ENCODE data around the gene EDEM3.

Gene EDEM3, protein sequence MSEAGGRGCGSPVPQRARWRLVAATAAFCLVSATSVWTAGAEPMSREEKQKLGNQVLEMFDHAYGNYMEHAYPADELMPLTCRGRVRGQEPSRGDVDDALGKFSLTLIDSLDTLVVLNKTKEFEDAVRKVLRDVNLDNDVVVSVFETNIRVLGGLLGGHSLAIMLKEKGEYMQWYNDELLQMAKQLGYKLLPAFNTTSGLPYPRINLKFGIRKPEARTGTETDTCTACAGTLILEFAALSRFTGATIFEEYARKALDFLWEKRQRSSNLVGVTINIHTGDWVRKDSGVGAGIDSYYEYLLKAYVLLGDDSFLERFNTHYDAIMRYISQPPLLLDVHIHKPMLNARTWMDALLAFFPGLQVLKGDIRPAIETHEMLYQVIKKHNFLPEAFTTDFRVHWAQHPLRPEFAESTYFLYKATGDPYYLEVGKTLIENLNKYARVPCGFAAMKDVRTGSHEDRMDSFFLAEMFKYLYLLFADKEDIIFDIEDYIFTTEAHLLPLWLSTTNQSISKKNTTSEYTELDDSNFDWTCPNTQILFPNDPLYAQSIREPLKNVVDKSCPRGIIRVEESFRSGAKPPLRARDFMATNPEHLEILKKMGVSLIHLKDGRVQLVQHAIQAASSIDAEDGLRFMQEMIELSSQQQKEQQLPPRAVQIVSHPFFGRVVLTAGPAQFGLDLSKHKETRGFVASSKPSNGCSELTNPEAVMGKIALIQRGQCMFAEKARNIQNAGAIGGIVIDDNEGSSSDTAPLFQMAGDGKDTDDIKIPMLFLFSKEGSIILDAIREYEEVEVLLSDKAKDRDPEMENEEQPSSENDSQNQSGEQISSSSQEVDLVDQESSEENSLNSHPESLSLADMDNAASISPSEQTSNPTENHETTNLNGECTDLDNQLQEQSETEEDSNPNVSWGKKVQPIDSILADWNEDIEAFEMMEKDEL

DNA sequence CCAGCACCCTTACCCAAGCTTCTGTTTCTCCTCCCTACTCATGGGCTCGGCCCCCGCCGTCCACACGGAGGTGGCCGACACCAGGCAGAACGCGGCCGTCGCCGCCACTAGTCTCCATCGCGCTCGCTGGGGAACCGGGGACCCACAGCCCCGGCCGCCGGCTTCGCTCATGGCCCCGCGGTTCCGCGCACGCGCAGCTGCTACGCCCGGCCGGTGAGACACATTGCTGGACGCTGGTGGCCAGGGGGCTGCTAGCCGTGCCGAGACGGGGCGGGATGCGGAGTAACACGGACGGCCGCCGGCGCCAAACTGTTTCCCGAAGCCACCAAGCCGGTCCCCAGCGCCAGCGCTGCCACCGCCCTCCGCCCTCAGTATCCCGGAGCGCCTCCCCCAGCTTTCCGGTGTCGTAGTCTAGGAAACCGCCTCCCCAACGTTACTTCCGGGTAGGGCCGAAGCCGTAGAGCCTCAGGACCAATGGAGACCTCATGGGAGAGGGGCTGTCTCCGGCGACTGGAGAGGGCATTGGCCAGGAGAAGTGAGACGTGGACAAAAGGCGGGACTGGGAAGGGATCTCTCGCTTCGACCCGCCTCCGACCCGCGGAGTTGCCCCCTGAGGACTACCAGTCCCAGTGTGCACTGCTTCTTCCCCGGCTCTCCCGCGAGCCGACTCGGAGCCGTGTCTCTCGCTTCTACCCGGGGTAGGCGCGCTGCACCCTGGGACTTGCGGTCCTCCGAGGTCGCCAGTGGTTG is at the start of gene EDEM3:
TSS of gene EDEM3 (minus strand) at position 383 of the 750 bp plus-strand sequence. CDS start at position 171, 212 bp downstream.
- TF ChIP-seq, protein P1, sequence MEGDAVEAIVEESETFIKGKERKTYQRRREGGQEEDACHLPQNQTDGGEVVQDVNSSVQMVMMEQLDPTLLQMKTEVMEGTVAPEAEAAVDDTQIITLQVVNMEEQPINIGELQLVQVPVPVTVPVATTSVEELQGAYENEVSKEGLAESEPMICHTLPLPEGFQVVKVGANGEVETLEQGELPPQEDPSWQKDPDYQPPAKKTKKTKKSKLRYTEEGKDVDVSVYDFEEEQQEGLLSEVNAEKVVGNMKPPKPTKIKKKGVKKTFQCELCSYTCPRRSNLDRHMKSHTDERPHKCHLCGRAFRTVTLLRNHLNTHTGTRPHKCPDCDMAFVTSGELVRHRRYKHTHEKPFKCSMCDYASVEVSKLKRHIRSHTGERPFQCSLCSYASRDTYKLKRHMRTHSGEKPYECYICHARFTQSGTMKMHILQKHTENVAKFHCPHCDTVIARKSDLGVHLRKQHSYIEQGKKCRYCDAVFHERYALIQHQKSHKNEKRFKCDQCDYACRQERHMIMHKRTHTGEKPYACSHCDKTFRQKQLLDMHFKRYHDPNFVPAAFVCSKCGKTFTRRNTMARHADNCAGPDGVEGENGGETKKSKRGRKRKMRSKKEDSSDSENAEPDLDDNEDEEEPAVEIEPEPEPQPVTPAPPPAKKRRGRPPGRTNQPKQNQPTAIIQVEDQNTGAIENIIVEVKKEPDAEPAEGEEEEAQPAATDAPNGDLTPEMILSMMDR (IDR thresholded peaks at IDR 0.05; ENCODE audit: control insufficient read depth, extremely low read depth, insufficient read depth), result no peak

DNA sequence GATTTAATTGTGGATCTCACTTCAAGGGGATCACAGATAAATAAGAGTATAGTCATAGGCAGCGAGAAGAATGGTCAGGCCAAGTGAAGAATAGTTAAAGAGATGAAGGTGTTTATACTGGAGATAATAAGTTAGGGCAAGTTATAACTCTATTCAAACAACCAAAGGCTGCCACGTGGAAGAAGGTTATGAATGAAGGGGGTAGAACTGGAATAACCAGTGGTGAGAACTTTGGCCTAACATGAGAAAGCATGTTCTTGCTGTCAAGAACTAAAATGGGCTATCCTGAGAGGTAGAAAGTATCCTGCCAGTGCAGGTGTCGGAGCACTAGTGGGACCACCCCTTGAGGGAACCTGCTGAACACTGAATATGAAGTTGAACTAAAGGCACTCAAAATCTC is 49.6 kb upstream of the EDEM3 start:
- TF ChIP-seq, protein P1 (IDR thresholded peaks at IDR 0.05; ENCODE audit: control insufficient read depth, extremely low read depth, insufficient read depth), result no peak
- no peak for DNase-seq (ENCODE audit: low read depth)
- no peak overlapping the region for H3K4me3 ChIP-seq (ENCODE audit: low read depth, low read length)

More for the DNA sequence above, at the start of gene EDEM3:
- H3K4me3 ChIP-seq (ENCODE audit: low read depth, low read length), result peak within 1 kb of the TSS; percentile 97
- peak; percentile 99 for DNase-seq (ENCODE audit: low read depth)

DNA sequence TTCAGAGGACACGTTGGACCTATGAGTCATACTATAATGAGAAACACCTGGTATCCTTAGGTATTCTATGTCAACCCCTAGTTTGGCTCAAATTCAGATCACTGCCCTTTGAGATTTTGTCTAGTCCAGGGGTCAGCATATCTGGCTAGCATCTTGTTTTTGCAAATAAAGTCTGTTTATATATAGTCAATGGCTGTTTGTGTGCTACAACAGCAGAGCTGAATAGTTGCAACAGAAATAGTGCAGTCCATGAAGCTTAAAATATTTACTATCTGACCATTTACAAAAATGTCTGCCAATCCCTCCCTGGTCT is 48.5 kb upstream of the EDEM3 start:
- TF ChIP-seq, protein P1 (IDR thresholded peaks at IDR 0.05; ENCODE audit: control insufficient read depth, extremely low read depth, insufficient read depth), result no peak
- H3K4me3 ChIP-seq (ENCODE audit: low read depth, low read length), result no peak overlapping the region
- DNase-seq (ENCODE audit: low read depth), result peak; percentile 97

GRCh38 chr1:184802354-184803179 is 47.9 kb upstream of the EDEM3 start:
- DNase-seq (ENCODE audit: low read depth), result no peak
- TF ChIP-seq, protein P1 (IDR thresholded peaks at IDR 0.05; ENCODE audit: control insufficient read depth, extremely low read depth, insufficient read depth), result no peak
- no peak overlapping the region for H3K4me3 ChIP-seq (ENCODE audit: low read depth, low read length)

- H3K4me3 ChIP-seq (ENCODE audit: low read depth, low read length), result no peak overlapping the region
- TF ChIP-seq, protein P1 (IDR thresholded peaks at IDR 0.05; ENCODE audit: control insufficient read depth, extremely low read depth, insufficient read depth), result no peak
- peak; percentile 99 for DNase-seq (ENCODE audit: low read depth)
Observed at GRCh38 chr1:184801503-184801902, 46.8 kb upstream of the EDEM3 start.

DNA sequence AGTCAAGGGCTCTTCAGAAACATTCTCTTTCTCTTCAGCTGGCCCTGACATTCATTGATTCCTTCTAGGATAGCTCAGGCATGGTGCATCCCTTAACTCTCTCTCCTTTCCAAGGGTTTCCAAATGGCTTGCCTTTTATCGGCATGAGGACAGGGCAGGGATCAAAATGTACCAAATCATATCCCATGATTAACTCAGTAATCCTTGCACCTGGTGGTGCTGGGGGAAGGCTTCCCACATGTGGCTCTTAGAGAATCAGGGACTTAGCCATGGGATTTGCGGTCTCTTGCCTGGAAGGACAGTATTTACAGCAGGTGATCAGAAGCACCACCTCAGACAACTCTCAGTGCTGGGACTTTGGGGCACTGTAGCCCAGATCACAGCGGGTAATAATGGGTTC is 46.2 kb upstream of the EDEM3 start:
- no peak for DNase-seq (ENCODE audit: low read depth)
- H3K4me3 ChIP-seq (ENCODE audit: low read depth, low read length), result no peak overlapping the region
- TF ChIP-seq, protein P1 (IDR thresholded peaks at IDR 0.05; ENCODE audit: control insufficient read depth, extremely low read depth, insufficient read depth), result no peak

Data from LNCaP clone FGC (cell line).